Lower leg skin (tissue), 3 donors: ENCODE measurements around the gene KYNU.

Experiments used
- CTCF ChIP-seq, 3 donors: fragments of 450-650 bp; IDR thresholded peaks; one replicate each; pipeline ENCODE4 v1.5.1; 2016; ENCODE audit warnings: antibody characterized with exemption in 3 of 3, mild to moderate bottlenecking in 3 of 3, moderate library complexity in 2 of 3
- POLR2A ChIP-seq, 2 donors: fragments of 450-650 bp; IDR thresholded peaks; one replicate each; pipeline ENCODE4 v1.6.1; 2016 to 2017; ENCODE audit warnings: antibody characterized with exemption in 2 of 2, mild to moderate bottlenecking in 1 of 2, moderate library complexity in 1 of 2

- no peak for TF ChIP-seq CTCF (IDR thresholded peaks at IDR 0.05)
- TF ChIP-seq POLR2A (IDR thresholded peaks at IDR 0.05), result no peak
Measured at GRCh38 chr2:142930835-142931398, 53.5 kb downstream of the KYNU start.
